GM03348 (cell line): ENCODE data around the gene SPI1.
"Not testable (repeated sequence)": the region's sequence is repeated elsewhere in the genome, so short reads cannot be mapped to it uniquely, and the experiment has no call there.

Experiments used
- DNase-seq: peaks from one replicate; pipeline ENCODE4 v3.0.0; 2012; ENCODE audit warnings: low spot score

Gene SPI1

GRCh38 chr11:47340980-47341775 lies 37.2 kb downstream of the SPI1 start:
- peak; percentile 44 for DNase-seq

DNA sequence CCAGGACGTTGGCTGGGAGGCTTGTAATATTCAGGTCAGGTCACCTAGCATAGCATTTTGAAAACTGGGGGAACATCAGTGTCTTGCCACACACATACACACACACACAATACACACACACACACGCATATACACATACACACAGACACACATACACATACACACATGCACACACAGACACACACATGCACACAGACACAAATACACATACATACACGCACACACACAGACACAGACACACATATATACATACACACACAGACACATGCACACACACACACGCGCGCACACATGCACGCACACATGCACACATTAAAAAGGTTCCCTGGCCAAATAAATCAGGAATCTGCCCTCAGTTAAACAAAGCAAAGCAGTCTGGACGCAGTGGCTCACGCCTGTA lies 38.3 kb downstream of the SPI1 start:
- DNase-seq = no peak

DNA sequence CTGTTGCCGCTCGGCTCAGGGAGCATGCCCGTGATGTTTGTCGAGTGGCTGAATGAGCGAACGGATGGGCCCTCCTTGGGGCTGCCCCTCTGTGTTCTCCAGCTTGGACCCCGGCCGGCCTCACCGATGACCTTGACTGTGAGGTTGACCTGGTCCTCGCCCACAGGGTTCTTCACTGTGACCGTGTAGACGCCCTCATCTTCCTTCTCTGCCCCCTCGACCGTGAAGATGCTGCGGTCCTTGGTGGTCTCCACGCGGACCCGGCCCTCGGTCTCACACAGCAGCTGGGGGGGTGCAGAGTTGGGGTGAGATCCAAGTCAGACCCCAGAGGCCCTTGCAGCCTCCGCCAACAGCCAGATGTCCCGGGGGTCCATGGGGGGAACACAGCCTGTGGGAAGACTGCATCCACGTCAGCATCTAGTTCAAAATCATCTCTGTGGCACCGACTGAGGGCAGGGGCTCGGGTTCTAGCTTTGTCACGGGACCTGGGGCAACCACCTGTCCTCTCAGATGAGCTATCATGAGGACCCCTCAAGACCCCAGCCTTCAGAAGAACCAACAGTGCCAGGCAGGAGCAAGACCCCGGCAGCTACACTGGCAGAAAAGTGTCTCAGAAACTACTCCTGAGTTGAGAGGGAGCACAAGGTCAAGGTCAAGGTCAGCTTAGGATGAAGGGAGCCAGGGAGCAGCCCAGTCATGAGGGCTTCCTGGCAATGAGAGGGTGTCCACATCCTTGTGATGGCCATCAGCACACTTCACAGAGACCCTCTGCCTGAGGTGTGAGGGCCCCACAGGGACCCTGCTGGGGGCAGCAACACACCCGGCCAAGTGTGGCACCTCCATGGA lies 39.7 kb downstream of the SPI1 start:
- DNase-seq = no peak

- no peak for DNase-seq
These were observed 41.0 kb downstream of the SPI1 start for GRCh38 chr11:47337229-47337924.

GRCh38 chr11:47336595-47336994 lies 41.8 kb downstream of the SPI1 start:
- DNase-seq = no peak

DNA sequence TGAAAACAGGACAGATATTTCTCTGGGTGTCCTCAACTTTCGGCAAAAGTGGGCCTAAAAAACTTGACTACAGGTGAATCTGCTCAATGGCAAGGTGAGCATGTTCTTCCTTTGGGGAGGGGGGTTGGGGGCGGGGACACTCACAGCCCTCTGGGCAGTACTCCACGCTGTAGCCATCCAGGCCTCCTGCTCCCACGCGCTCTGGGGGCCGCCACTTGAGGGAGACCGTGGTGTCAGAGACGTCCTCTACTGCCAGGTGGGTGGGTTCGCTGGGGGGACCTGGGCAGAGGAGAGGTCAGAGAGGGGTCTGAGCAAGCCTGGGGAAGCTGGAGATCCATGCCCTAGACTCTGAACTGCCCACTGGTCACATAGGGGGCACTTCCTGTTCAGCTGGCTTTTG lies 42.6 kb downstream of the SPI1 start:
- DNase-seq = no peak

DNA sequence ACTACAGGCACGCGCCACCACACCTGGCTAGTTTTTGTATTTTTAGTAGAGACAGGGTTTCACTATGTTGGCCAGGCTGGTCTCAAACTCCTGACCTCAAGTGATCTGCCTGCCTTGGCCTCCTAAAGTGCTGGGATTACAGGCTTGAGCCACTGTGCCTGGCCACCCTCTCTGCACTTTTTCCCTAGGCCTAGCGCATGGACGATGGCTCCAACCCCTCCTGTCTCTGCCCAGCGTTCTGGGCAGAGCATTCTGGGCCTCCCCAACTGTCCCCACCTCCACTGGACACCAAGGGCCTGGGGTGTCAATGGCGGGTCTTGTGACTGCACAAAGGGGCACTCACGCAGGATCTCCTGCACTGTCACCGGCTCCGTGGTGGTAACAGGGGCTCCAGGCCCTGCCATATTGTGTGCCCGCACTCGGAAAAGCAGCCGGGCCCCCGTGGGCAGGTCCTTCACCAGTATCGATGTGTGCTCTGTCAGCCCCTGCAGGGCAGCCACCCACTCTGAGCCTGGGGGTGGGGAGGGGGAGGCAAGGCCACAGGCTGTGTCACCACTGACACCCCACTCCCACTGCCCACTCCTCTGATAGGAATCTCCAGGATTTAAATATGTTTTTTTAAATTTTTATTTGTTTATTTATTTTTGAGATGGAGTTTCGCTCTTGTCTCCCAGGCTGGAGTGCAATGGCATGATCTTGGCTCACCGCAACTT lies 43.5 kb downstream of the SPI1 start:
- not testable (repeated sequence) for DNase-seq

GRCh38 chr11:47333886-47334443 lies 44.4 kb downstream of the SPI1 start:
- DNase-seq = no peak

GRCh38 chr11:47333526-47333845 lies 44.9 kb downstream of the SPI1 start:
- DNase-seq = no peak

GRCh38 chr11:47332791-47333525 lies 45.4 kb downstream of the SPI1 start:
- no peak for DNase-seq

- no peak for DNase-seq
These were observed 46.0 kb downstream of the SPI1 start for GRCh38 chr11:47332303-47332711.

GRCh38 chr11:47331454-47332302 lies 46.7 kb downstream of the SPI1 start:
- no peak for DNase-seq

DNA sequence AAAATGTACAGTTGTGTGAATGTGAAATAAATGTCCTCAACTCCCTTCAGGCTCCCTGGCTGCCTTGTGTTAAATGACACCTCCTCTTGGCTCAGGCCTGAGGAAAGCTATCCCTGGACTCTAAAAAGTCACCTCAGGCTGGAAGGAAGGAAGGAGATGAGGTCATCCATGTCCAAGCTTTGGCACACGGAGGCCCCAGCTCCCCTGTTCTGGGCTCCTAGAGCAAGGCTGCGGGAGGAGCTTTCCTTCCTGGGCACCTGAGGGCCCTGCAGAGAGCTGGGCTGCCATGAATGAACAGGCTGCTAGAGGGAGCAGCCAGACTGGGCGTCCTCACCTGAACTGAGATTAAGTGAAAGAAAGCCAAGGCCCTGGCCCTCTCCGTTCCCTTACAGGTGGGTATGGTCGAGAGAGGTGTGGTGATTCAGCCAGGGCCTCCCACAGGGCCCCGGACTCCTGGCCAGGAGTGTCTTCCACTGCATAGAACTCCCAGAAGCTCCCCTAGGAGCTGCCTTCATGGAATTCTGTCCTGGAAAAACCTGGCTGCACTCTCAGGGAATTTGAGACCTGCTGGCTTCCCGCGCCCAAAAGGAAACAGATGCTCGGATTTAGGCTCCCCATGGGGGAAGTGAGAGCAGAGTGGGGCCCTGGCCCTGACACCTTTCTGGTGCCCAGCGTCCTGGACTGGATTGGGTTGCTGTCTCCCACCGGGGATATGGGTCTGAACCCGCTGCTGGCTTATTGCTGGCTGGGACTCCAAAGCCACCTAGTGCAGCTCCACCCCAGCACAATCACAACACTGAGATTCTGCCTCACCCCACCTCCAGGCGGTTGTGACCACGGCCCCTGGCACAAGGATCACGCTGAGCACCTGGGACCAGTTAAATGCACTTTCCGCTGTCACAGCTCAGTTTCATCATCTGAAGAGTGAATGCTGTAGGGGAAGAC lies 48.1 kb downstream of the SPI1 start:
- no peak for DNase-seq

DNA sequence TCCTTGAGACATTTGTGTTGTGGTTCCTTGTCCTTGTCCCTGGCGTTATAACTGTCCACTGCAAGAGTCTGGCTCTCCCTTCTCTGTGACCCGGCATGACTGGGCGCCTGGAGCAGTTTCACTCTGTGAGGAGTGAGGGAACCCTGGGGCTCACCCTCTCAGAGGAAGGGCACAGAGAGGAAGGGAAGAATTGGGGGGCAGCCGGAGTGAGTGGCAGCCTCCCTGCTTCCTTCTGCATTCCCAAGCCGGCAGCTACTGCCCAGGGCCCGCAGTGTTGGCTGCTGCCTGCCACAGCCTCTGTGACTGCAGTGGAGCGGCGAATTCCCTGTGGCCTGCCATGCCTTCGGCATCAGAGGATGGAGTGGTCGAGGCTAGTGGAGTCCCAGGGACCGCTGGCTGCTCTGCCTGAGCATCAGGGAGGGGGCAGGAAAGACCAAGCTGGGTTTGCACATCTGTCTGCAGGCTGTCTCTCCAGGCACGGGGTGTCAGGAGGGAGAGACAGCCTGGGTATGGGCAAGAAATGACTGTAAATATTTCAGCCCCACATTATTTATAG lies 48.8 kb downstream of the SPI1 start:
- DNase-seq = no peak

GRCh38 chr11:47328449-47329390 lies 49.6 kb downstream of the SPI1 start:
- no peak for DNase-seq

DNA sequence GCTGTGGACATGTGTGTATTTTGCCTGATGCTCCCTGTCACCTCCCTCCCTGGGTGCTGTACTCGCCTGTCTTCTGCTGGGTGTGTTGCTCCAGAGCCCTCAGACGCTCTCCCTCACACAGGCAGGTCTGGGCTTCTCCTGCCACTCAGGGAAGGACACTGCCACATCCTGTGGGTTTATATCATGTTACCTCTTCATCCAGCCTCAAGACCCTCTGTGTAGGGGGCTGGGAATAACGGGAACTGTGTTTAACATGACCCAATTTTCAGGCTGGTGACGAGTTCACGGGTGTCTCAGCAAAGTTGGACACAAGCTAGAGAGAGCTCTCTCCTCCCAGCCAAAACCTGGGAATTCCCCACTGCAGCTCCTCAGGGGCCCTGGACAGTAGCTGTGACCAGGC lies 50.4 kb downstream of the SPI1 start:
- DNase-seq = no peak

DNA sequence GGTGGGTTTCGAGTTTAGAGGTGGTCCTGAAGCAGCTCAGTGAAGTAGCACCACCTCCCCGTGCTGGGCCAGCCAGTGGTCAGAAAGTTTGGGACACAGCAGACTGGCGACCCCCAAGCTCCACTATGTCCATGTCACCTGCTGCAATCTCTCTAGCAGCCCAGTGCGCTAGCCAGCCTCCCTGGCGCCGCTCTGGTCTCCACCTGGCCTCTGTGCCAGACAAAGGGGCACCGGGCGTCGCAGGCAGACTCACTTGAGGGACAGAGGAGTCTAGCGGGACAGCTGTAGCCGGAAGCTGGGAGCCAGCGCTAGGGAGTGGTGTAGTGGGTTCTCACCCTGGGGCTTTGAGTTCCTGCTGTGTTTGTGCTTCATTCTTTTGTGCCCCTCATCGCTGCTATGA lies 51.3 kb downstream of the SPI1 start:
- no peak for DNase-seq

DNA sequence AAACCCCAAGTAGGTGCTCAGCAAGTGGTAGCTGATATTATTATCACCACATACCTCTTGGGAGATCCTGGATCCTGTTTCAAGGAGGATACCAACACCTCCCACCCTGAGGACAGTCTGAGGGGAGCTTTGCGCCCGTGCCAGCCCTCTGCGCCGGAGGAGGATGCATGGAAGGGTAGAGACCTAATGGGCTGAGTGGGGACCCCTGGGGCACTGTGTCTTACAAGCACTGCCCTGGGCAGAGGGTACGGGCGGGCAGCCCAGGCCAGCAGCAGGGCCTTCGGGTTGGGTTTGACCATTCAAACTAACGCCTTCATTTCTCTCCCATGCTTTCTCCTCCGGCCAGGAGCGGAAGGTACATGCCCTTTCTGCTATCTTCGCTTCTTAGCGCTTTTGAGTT lies 52.1 kb downstream of the SPI1 start:
- no peak for DNase-seq
